H1 (cell line): ENCODE measurements around the gene FAM120A. TPM values are rescaled to one million over a fixed set of nuclear protein-coding genes. Genes with fewer than 3 reads are reported as not detected.

Source experiments
- BRCA1 ChIP-seq: IDR thresholded peaks from 2 replicates; pipeline ENCODE4 v1.6.1; 2012; ENCODE audit warnings: low read depth, low read length, improper control_type of control experiment
- CHD1 ChIP-seq: IDR thresholded peaks from 2 replicates; pipeline ENCODE4 v1.6.1; 2012; ENCODE audit warnings: low read depth, low read length, improper control_type of control experiment
- CTBP2 ChIP-seq: IDR thresholded peaks from 2 replicates; pipeline ENCODE4 v1.7.0; 2011; ENCODE audit warnings: borderline replicate concordance, mild to moderate bottlenecking, moderate library complexity, mixed read lengths, low read length; ENCODE audit not compliant: insufficient read depth, insufficient read length
- KDM1A ChIP-seq: fragments of 200-600, 300-600 bp; sonication (generic); IDR thresholded peaks from 2 replicates; pipeline ENCODE4 v1.7.1; 2016; ENCODE audit warnings: mild to moderate bottlenecking, low read length, borderline replicate concordance
- KDM4A ChIP-seq: IDR thresholded peaks from one replicate; pipeline ENCODE4 v1.7.1; 2012; ENCODE audit warnings: low read depth, mild to moderate bottlenecking, moderate library complexity, low read length, inconsistent platforms; ENCODE audit not compliant: severe bottlenecking
- NANOG ChIP-seq: IDR thresholded peaks from 2 replicates; pipeline ENCODE4 v1.6.1; 2011; ENCODE audit warnings: low read length, low read depth, mild to moderate bottlenecking, inconsistent platforms; ENCODE audit not compliant: insufficient read depth, poor library complexity, severe bottlenecking
- polyA plus RNA-seq, 7 experiments: library from polyadenylated mRNA; depleted of rRNA in 3 of 7; stranded (reverse) in 5 of 7; unstranded in 2 of 7; fragments of >200 nt in 5 of 7; fragments of 200-250 nt in 2 of 7; gene quantifications; 1 replicate in 5 of 7; 2 replicates in 1 of 7; 4 replicates in 1 of 7; pipeline versions ENCODE4 v1.2.1 to v1.2.3, GENCODE V29; 2011 to 2013; ENCODE audit warnings: missing spikeins in 2 of 7, mixed read lengths in 2 of 7
- total RNA-seq: library from RNA; stranded (reverse); fragmentation: NEBNext Ultra II Directional; extraction: Animal tissue kit (Norgen Biotek cat#: 25700); gene quantifications from 2 replicates; pipeline ENCODE4 v1.2.1, GENCODE V29; 2021
- TF ChIP-seq, protein P1 (sequence below): fragments of 300-600 bp; sonication (generic); IDR thresholded peaks from 2 replicates; pipeline ENCODE4 v1.7.1; 2012; ENCODE audit warnings: low read length, moderate library complexity, mild to moderate bottlenecking, inconsistent platforms; ENCODE audit not compliant: insufficient replicate concordance
- TF ChIP-seq, protein P2 (sequence below): IDR thresholded peaks from 2 replicates; pipeline ENCODE4 v1.6.1; 2012; ENCODE audit warnings: inconsistent platforms
- TF ChIP-seq, protein P3 (sequence below): IDR thresholded peaks from 2 replicates; pipeline ENCODE4 v1.6.1; 2011; ENCODE audit warnings: low read length, improper control_type of control experiment

Gene FAM120A
- total and polyA plus RNA-seq, 2 of the 8 experiments (the other 6 are each of a cell fraction or from before 2014, with no cell fraction given) = 24.9 to 54.7 TPM

DNA sequence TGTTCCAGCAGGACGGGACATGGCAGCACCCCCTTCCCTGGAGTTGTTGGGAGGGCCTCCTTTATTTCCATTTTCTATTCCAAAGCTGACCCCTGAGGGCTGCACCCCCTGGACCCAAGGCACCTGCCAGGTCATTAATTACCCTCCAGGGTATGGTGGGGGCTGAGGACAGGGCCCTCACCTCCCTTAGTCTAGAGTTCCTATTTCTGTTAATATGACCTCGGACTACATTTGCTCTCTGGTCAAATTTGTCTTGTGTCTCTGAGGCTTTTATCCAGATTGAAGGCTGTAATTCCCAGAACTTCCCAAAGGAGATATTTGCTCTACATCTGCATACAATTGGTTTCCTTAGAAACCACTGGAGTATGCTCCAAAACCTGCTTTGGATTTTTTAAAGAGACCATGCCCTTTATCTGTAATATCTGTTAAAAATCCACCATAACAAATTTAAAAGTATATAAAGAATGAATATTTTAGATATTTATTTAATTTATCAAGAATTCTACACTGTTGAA, 141.7 kb downstream of the FAM120A start (continued):
- TF ChIP-seq, protein P1, sequence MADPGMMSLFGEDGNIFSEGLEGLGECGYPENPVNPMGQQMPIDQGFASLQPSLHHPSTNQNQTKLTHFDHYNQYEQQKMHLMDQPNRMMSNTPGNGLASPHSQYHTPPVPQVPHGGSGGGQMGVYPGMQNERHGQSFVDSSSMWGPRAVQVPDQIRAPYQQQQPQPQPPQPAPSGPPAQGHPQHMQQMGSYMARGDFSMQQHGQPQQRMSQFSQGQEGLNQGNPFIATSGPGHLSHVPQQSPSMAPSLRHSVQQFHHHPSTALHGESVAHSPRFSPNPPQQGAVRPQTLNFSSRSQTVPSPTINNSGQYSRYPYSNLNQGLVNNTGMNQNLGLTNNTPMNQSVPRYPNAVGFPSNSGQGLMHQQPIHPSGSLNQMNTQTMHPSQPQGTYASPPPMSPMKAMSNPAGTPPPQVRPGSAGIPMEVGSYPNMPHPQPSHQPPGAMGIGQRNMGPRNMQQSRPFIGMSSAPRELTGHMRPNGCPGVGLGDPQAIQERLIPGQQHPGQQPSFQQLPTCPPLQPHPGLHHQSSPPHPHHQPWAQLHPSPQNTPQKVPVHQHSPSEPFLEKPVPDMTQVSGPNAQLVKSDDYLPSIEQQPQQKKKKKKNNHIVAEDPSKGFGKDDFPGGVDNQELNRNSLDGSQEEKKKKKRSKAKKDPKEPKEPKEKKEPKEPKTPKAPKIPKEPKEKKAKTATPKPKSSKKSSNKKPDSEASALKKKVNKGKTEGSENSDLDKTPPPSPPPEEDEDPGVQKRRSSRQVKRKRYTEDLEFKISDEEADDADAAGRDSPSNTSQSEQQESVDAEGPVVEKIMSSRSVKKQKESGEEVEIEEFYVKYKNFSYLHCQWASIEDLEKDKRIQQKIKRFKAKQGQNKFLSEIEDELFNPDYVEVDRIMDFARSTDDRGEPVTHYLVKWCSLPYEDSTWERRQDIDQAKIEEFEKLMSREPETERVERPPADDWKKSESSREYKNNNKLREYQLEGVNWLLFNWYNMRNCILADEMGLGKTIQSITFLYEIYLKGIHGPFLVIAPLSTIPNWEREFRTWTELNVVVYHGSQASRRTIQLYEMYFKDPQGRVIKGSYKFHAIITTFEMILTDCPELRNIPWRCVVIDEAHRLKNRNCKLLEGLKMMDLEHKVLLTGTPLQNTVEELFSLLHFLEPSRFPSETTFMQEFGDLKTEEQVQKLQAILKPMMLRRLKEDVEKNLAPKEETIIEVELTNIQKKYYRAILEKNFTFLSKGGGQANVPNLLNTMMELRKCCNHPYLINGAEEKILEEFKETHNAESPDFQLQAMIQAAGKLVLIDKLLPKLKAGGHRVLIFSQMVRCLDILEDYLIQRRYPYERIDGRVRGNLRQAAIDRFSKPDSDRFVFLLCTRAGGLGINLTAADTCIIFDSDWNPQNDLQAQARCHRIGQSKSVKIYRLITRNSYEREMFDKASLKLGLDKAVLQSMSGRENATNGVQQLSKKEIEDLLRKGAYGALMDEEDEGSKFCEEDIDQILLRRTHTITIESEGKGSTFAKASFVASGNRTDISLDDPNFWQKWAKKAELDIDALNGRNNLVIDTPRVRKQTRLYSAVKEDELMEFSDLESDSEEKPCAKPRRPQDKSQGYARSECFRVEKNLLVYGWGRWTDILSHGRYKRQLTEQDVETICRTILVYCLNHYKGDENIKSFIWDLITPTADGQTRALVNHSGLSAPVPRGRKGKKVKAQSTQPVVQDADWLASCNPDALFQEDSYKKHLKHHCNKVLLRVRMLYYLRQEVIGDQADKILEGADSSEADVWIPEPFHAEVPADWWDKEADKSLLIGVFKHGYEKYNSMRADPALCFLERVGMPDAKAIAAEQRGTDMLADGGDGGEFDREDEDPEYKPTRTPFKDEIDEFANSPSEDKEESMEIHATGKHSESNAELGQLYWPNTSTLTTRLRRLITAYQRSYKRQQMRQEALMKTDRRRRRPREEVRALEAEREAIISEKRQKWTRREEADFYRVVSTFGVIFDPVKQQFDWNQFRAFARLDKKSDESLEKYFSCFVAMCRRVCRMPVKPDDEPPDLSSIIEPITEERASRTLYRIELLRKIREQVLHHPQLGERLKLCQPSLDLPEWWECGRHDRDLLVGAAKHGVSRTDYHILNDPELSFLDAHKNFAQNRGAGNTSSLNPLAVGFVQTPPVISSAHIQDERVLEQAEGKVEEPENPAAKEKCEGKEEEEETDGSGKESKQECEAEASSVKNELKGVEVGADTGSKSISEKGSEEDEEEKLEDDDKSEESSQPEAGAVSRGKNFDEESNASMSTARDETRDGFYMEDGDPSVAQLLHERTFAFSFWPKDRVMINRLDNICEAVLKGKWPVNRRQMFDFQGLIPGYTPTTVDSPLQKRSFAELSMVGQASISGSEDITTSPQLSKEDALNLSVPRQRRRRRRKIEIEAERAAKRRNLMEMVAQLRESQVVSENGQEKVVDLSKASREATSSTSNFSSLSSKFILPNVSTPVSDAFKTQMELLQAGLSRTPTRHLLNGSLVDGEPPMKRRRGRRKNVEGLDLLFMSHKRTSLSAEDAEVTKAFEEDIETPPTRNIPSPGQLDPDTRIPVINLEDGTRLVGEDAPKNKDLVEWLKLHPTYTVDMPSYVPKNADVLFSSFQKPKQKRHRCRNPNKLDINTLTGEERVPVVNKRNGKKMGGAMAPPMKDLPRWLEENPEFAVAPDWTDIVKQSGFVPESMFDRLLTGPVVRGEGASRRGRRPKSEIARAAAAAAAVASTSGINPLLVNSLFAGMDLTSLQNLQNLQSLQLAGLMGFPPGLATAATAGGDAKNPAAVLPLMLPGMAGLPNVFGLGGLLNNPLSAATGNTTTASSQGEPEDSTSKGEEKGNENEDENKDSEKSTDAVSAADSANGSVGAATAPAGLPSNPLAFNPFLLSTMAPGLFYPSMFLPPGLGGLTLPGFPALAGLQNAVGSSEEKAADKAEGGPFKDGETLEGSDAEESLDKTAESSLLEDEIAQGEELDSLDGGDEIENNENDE = no peak
- no peak for TF ChIP-seq NANOG
- no peak for TF ChIP-seq KDM4A
- no peak for TF ChIP-seq BRCA1
- TF ChIP-seq, protein P2, sequence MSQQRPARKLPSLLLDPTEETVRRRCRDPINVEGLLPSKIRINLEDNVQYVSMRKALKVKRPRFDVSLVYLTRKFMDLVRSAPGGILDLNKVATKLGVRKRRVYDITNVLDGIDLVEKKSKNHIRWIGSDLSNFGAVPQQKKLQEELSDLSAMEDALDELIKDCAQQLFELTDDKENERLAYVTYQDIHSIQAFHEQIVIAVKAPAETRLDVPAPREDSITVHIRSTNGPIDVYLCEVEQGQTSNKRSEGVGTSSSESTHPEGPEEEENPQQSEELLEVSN = no peak
- TF ChIP-seq CTBP2 = no peak
- no peak for TF ChIP-seq KDM1A
- no peak for TF ChIP-seq CHD1
- TF ChIP-seq, protein P3, sequence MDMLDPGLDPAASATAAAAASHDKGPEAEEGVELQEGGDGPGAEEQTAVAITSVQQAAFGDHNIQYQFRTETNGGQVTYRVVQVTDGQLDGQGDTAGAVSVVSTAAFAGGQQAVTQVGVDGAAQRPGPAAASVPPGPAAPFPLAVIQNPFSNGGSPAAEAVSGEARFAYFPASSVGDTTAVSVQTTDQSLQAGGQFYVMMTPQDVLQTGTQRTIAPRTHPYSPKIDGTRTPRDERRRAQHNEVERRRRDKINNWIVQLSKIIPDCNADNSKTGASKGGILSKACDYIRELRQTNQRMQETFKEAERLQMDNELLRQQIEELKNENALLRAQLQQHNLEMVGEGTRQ = no peak
